ENCODE results near the gene EIF3B.

DNA sequence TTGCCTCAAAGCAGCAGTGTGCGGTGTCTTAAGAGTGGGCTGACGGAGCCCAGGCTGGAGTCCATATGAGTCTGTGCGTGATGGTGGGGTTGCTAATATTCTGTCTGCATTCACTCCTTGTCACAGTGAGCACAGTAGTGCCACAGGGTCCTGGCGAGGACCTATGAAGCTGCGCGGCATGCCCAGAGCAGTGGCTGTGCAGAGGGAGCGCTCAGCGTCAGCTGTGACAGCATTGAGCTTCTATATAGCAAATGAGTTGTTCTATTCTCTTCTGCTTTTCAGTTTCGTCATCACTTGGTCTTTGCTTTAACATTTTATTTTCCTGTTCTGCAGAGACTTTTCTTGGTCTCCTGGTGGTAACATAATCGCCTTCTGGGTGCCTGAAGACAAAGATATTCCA, 14.5 kb downstream of the EIF3B start:
- TF ChIP-seq POLR2A (IDR thresholded peaks at IDR 0.05): no peak
- TF ChIP-seq, protein P1, sequence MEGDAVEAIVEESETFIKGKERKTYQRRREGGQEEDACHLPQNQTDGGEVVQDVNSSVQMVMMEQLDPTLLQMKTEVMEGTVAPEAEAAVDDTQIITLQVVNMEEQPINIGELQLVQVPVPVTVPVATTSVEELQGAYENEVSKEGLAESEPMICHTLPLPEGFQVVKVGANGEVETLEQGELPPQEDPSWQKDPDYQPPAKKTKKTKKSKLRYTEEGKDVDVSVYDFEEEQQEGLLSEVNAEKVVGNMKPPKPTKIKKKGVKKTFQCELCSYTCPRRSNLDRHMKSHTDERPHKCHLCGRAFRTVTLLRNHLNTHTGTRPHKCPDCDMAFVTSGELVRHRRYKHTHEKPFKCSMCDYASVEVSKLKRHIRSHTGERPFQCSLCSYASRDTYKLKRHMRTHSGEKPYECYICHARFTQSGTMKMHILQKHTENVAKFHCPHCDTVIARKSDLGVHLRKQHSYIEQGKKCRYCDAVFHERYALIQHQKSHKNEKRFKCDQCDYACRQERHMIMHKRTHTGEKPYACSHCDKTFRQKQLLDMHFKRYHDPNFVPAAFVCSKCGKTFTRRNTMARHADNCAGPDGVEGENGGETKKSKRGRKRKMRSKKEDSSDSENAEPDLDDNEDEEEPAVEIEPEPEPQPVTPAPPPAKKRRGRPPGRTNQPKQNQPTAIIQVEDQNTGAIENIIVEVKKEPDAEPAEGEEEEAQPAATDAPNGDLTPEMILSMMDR (IDR thresholded peaks at IDR 0.05): no peak

Measured in adrenal gland (tissue), 5 donors.